Small intestine (tissue), 7 donors: ENCODE measurements around the gene CSNK1G2. TPM values are rescaled to one million over a fixed set of nuclear protein-coding genes. Genes with fewer than 3 reads are reported as not detected.
A peak's percentile ranks its signal among the peaks of the same experiment; 100 is the strongest.

Source experiments
- DNase-seq, 2 donors: peaks; one replicate each; pipeline versions ENCODE4 v3.0.0 to v3.0.0-alpha.2; 2013
- FAIRE-seq: peaks from 2 replicates; lab custom pipeline; 2012; peaks lifted over from hg19 to GRCh38; lab: Jason Lieb, UNC
- H3K27ac ChIP-seq, 3 donors: one replicate each; pipeline ENCODE4 v1.5.1; 2013; ENCODE audit warnings: low read length in 2 of 3, mild to moderate bottlenecking in 2 of 3, control low read depth in 1 of 3, inconsistent platforms in 1 of 3, low read depth in 1 of 3, moderate library complexity in 1 of 3
- H3K27me3 ChIP-seq, 3 donors: one replicate each; pipeline ENCODE4 v1.6.1; 2013; ENCODE audit warnings: low read length in 3 of 3, inconsistent platforms in 1 of 3; ENCODE audit not compliant: control insufficient read depth in 3 of 3, insufficient read depth in 3 of 3
- H3K36me3 ChIP-seq, 3 donors: one replicate each; pipeline ENCODE4 v1.6.1; 2013; ENCODE audit warnings: low read length in 3 of 3, inconsistent platforms in 1 of 3, low read depth in 1 of 3, mild to moderate bottlenecking in 1 of 3, moderate library complexity in 1 of 3; ENCODE audit not compliant: control insufficient read depth in 3 of 3, insufficient read depth in 2 of 3
- H3K4me1 ChIP-seq, 3 donors: one replicate each; pipeline ENCODE4 v1.6.1; 2013; ENCODE audit warnings: low read length in 2 of 3, inconsistent platforms in 1 of 3, low read depth in 1 of 3, mild to moderate bottlenecking in 1 of 3, moderate library complexity in 1 of 3; ENCODE audit not compliant: control insufficient read depth in 3 of 3, insufficient read depth in 2 of 3
- H3K4me3 ChIP-seq, 3 donors: one replicate each; pipeline ENCODE4 v1.5.1; 2013; ENCODE audit warnings: low read length in 3 of 3, control low read depth in 1 of 3, inconsistent platforms in 1 of 3, low read depth in 1 of 3, mild to moderate bottlenecking in 1 of 3, moderate library complexity in 1 of 3
- H3K9me3 ChIP-seq, 2 donors: one replicate each; pipeline ENCODE4 v1.6.1; 2013; ENCODE audit warnings: low read depth in 1 of 2, low read length in 1 of 2; ENCODE audit not compliant: control insufficient read depth in 2 of 2, insufficient read depth in 1 of 2
- WGBS, 3 donors: extraction: QIAGEN DNeasy Blood & Tissue Kit; methylation state at CpG; one replicate each; pipeline ENCODE4 v1.1.7; 2013; 5-methylcytosine and 5-hydroxymethylcytosine counted together
- polyA plus RNA-seq, 4 donors: library from polyadenylated mRNA; stranded (reverse) in 3 of 4; unstranded in 1 of 4; fragments of 200-250 nt in 3 of 4; fragments of 120-200 nt in 1 of 4; gene quantifications; one replicate each; pipeline versions ENCODE4 v1.2.1 to v1.2.3, GENCODE V29; 2013
- donor health status: healthy with polysubstance abuse.
- donor health status: control.
- donor health status: control.
- donor health status: Bipolar disorder and iron deficiency.
- donor health status: healthy.

Gene CSNK1G2
- polyA plus RNA-seq, 4 donors, result 31.3 to 52.8 (median 42.0) TPM

DNA sequence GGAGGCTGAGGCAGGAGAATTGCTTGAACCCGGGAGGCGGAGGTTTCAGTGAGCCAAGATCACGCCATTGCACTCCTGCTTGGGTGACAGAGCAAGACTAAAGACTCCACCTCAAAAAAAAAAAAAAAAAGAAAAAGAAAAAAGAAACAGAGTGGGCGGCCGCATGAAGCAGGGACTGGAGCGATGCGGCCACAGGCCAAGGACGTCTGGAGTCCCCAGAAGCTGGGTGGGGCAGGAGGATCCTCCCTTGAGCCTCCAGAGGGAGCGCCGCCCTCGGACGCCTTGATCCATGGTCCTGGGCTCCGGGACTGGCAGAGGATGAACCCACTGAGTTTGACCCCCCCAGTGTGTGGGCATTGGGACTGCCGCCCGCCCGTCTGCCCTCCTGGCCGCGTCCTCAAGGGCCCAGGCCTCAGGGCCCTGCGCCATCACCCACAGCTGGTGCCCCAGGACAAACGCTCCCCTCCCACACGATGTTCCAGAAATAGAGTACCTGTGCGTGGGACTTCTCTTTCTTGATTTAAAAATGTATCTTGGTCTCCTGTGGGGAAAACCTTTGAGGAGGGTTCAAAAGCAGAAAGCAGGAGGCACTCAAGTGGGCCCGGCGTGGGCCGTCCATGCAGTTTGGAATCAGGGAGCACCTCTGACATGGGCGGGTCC, 59.0 kb downstream of the CSNK1G2 start:
- peaks cover 0 to 5% of the 10 kb centered on the region in 2 donors for H3K9me3 ChIP-seq
- peaks cover 2 to 81% (median 7%) of the 10 kb centered on the region in 3 donors for H3K36me3 ChIP-seq
- no peak overlapping the region for H3K27ac ChIP-seq
- WGBS, 3 donors, result 80 to 87% (median 86%) methylated on average over 26 of the region's 26 CpGs
- FAIRE-seq (no peak), DNase-seq (no peak)
- no peaks in the 10 kb centered on the region for H3K27me3 ChIP-seq
- H3K4me3 ChIP-seq, result no peak overlapping the region
- no peaks in the 10 kb centered on the region for H3K4me1 ChIP-seq

- Histone ChIP-seq H3K4me1 (no peaks in the 10 kb centered on the region), H3K9me3 (no peaks in the 10 kb centered on the region), H3K27ac (no peak overlapping the region), H3K4me3 (no peak overlapping the region), H3K27me3 (no peaks in the 10 kb centered on the region), H3K36me3 (peaks cover 2 to 76% (median 2%) of the 10 kb centered on the region in 3 donors)
- no peak for DNase-seq
- no peak for FAIRE-seq
- WGBS, 3 donors, result 92 to 98% (median 93%) methylated on average over 4 of the region's 4 CpGs
Measured at GRCh38 chr19:2003874-2004273, 62.9 kb downstream of the CSNK1G2 start.

GRCh38 chr19:2010135-2010668, 69.2 kb downstream of the CSNK1G2 start:
- no peak for FAIRE-seq
- Histone ChIP-seq H3K4me1 (peaks cover 0 to 4% (median 0%) of the 10 kb centered on the region in 3 donors), H3K36me3 (peaks cover 0 to 57% (median 0%) of the 10 kb centered on the region in 3 donors), H3K27me3 (no peaks in the 10 kb centered on the region), H3K9me3 (peaks cover 0 to 3% of the 10 kb centered on the region in 2 donors), H3K4me3 (no peak overlapping the region), H3K27ac (no peak overlapping the region)
- DNase-seq, result no peak
- 92 to 96% (median 95%) methylated on average over 18 to 20 of the region's 20 CpGs for WGBS, 3 donors

GRCh38 chr19:2011169-2011568, 70.2 kb downstream of the CSNK1G2 start:
- DNase-seq, result no peak
- Histone ChIP-seq H3K4me1 (peaks cover 0 to 6% (median 0%) of the 10 kb centered on the region in 3 donors), H3K27me3 (no peaks in the 10 kb centered on the region), H3K27ac (no peak overlapping the region), H3K4me3 (no peak overlapping the region), H3K9me3 (peaks cover 0 to 3% of the 10 kb centered on the region in 2 donors), H3K36me3 (peaks cover 0 to 51% (median 0%) of the 10 kb centered on the region in 3 donors)
- no peak for FAIRE-seq
- WGBS, 3 donors, result 93 to 96% (median 94%) methylated on average over 12 of the region's 12 CpGs

- peaks cover 0 to 9% (median 0%) of the 10 kb centered on the region in 3 donors for H3K4me1 ChIP-seq
- DNase-seq, result no peak
- H3K4me3 ChIP-seq, result no peak overlapping the region
- 90 to 92% (median 91%) methylated on average over 21 of the region's 21 CpGs for WGBS, 3 donors
- peaks cover 0 to 43% (median 0%) of the 10 kb centered on the region in 3 donors for H3K36me3 ChIP-seq
- H3K27ac ChIP-seq, result no peak overlapping the region
- no peaks in the 10 kb centered on the region for H3K27me3 ChIP-seq
- H3K9me3 ChIP-seq, result peaks cover 0 to 3% of the 10 kb centered on the region in 2 donors
- no peak for FAIRE-seq
Measured at GRCh38 chr19:2012941-2013682, 72.1 kb downstream of the CSNK1G2 start.

DNA sequence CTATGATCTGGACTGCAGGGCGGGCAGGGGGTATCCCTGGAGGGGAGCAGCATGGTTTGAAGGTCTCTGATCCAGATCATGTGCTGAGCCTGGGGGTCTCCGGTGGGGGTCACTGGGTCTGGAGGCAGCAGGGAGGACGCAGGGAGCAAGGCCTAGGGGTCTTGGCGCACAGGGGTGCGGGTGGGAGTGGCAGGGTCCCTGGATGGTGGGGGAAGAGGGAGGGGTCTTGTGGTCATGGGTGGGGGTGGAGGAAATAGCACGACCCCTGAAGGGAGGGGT, 72.7 kb downstream of the CSNK1G2 start:
- no peak for FAIRE-seq
- H3K4me3 ChIP-seq, result no peak overlapping the region
- DNase-seq, result no peak
- peaks cover 0 to 3% of the 10 kb centered on the region in 2 donors for H3K9me3 ChIP-seq
- 83 to 95% (median 91%) methylated on average over 6 of the region's 6 CpGs for WGBS, 3 donors
- no peak overlapping the region for H3K27ac ChIP-seq
- H3K27me3 ChIP-seq, result no peaks in the 10 kb centered on the region
- H3K36me3 ChIP-seq, result peaks cover 0 to 38% (median 0%) of the 10 kb centered on the region in 3 donors
- H3K4me1 ChIP-seq, result peaks cover 0 to 9% (median 0%) of the 10 kb centered on the region in 3 donors

GRCh38 chr19:2014131-2014571, 73.2 kb downstream of the CSNK1G2 start:
- Histone ChIP-seq H3K9me3 (peaks cover 0 to 3% of the 10 kb centered on the region in 2 donors), H3K36me3 (peaks cover 0 to 37% (median 0%) of the 10 kb centered on the region in 3 donors), H3K27me3 (no peaks in the 10 kb centered on the region), H3K4me3 (peak overlapping the region in 2 of 3 donors; percentile 63 to 94), H3K27ac (no peak overlapping the region), H3K4me1 (peaks cover 0 to 9% (median 0%) of the 10 kb centered on the region in 3 donors)
- FAIRE-seq (no peak), DNase-seq (no peak)
- 74 to 75% (median 75%) methylated on average over 5 of the region's 5 CpGs for WGBS, 3 donors
